SK-N-SH treated with all-trans-retinoic acid at 6 μM for 48 hours (cell line): Measurements from ENCODE around the gene UCKL1.

Source experiments
- ATAC-seq: fragments of 200-7000 bp; cut with Tn5 transposase; 3 replicates; pipeline ENCODE4 v1.9.1; 2020; ENCODE audit warnings: mild to moderate bottlenecking, moderate library complexity
- ARNTL ChIP-seq: fragments of 450-650 bp; formaldehyde crosslinking; IDR thresholded peaks from 2 replicates; pipeline ENCODE4 v1.5.0; 2020; ENCODE audit warnings: low read depth, mild to moderate bottlenecking, moderate library complexity, borderline replicate concordance
- BACH2 ChIP-seq: fragments of 250-450 bp; sonication (Bioruptor Pico); IDR thresholded peaks from 2 replicates; pipeline ENCODE4 v1.9.0; 2021; ENCODE audit warnings: mild to moderate bottlenecking, borderline replicate concordance
- ESRRG ChIP-seq: fragments of 250-450 bp; sonication (Bioruptor Pico); IDR thresholded peaks from 2 replicates; pipeline ENCODE4 v1.6.1; 2021; ENCODE audit warnings: mild to moderate bottlenecking
- GLIS3 ChIP-seq: fragments of 250-450 bp; sonication (Bioruptor Pico); IDR thresholded peaks from 2 replicates; pipeline ENCODE4 v1.5.0; 2020; ENCODE audit warnings: mild to moderate bottlenecking, moderate library complexity
- ISL1 ChIP-seq: fragments of 250-450 bp; sonication (Bioruptor Pico); IDR thresholded peaks from 2 replicates; pipeline ENCODE4 v2.1.2; 2022; ENCODE audit warnings: mild to moderate bottlenecking, moderate library complexity
- OSR1 ChIP-seq: fragments of 250-450 bp; sonication (Bioruptor Pico); IDR thresholded peaks from 2 replicates; pipeline ENCODE4 v1.8.0; 2022; ENCODE audit warnings: moderate library complexity, mild to moderate bottlenecking, inconsistent platforms
- PPARA ChIP-seq: fragments of 250-450 bp; sonication (Bioruptor Pico); IDR thresholded peaks from 2 replicates; pipeline ENCODE4 v1.5.0; 2020; ENCODE audit warnings: mild to moderate bottlenecking, borderline replicate concordance
- RARB ChIP-seq: fragments of 250-450 bp; sonication (Bioruptor Pico); IDR thresholded peaks from 2 replicates; pipeline ENCODE4 v1.8.0; 2021; ENCODE audit warnings: mild to moderate bottlenecking, moderate library complexity
- SNAI2 ChIP-seq: fragments of 250-450 bp; sonication (Bioruptor Pico); IDR thresholded peaks from 2 replicates; pipeline ENCODE4 v1.5.0; 2020; ENCODE audit warnings: mild to moderate bottlenecking, moderate library complexity
- TCF4 ChIP-seq: fragments of 250-450 bp; sonication (Bioruptor Pico); IDR thresholded peaks from 2 replicates; pipeline ENCODE4 v1.8.0; 2021; ENCODE audit warnings: mild to moderate bottlenecking, moderate library complexity, borderline replicate concordance
- TOX ChIP-seq: fragments of 250-450 bp; sonication (Bioruptor Pico); IDR thresholded peaks from 2 replicates; pipeline ENCODE4 v1.8.0; 2021; ENCODE audit warnings: mild to moderate bottlenecking, moderate library complexity, borderline replicate concordance
- ZC3H10 ChIP-seq: fragments of 250-450 bp; sonication (Bioruptor Pico); IDR thresholded peaks from 2 replicates; pipeline ENCODE4 v1.5.1; 2021; ENCODE audit warnings: mild to moderate bottlenecking, moderate library complexity
- ZFP3 ChIP-seq: fragments of 250-450 bp; sonication (Bioruptor Pico); IDR thresholded peaks from 2 replicates; pipeline ENCODE4 v1.5.0; 2020; ENCODE audit warnings: mild to moderate bottlenecking, moderate library complexity
- ZFP30 ChIP-seq: fragments of 450-650 bp; formaldehyde crosslinking; IDR thresholded peaks from 2 replicates; pipeline ENCODE4 v1.5.0; 2022; ENCODE audit warnings: mild to moderate bottlenecking, moderate library complexity
- ZNF565 ChIP-seq: fragments of 450-650 bp; formaldehyde crosslinking; conservative IDR thresholded peaks from 2 replicates; pipeline ENCODE4 v1.5.0; 2020; ENCODE audit warnings: low read depth, mild to moderate bottlenecking, moderate library complexity
- ZNF70 ChIP-seq: fragments of 450-650 bp; formaldehyde crosslinking; IDR thresholded peaks from 2 replicates; pipeline ENCODE4 v1.5.0; 2020; ENCODE audit warnings: mild to moderate bottlenecking, moderate library complexity
- ZNF8 ChIP-seq: fragments of 450-650 bp; formaldehyde crosslinking; IDR thresholded peaks from 2 replicates; pipeline ENCODE4 v1.5.0; 2020; ENCODE audit warnings: mild to moderate bottlenecking, moderate library complexity
- TF ChIP-seq, protein P1 (sequence below): fragments of 250-450 bp; sonication (Bioruptor Pico); IDR thresholded peaks from 2 replicates; pipeline ENCODE4 v1.5.1; 2020; ENCODE audit warnings: low read depth, mild to moderate bottlenecking, moderate library complexity
- TF ChIP-seq, protein P2 (sequence below): fragments of 250-450 bp; sonication (Bioruptor Pico); IDR thresholded peaks from 2 replicates; pipeline ENCODE4 v1.5.0; 2020; ENCODE audit warnings: mild to moderate bottlenecking, moderate library complexity
- TF ChIP-seq, protein P3 (sequence below): fragments of 250-450 bp; sonication (Bioruptor Pico); IDR thresholded peaks from 2 replicates; pipeline ENCODE4 v1.8.0; 2020; ENCODE audit warnings: mild to moderate bottlenecking, moderate library complexity, borderline replicate concordance
- TF ChIP-seq, protein P4 (sequence below): fragments of 250-450 bp; sonication (Bioruptor Pico); IDR thresholded peaks from 2 replicates; pipeline ENCODE4 v1.8.0; 2021; ENCODE audit warnings: low read depth, mild to moderate bottlenecking, moderate library complexity, borderline replicate concordance
- TF ChIP-seq, protein P5 (sequence below): fragments of 250-450 bp; sonication (Bioruptor Pico); IDR thresholded peaks from 2 replicates; pipeline ENCODE4 v1.5.1; 2021; ENCODE audit warnings: mild to moderate bottlenecking, moderate library complexity

UCKL1 gene

DNA sequence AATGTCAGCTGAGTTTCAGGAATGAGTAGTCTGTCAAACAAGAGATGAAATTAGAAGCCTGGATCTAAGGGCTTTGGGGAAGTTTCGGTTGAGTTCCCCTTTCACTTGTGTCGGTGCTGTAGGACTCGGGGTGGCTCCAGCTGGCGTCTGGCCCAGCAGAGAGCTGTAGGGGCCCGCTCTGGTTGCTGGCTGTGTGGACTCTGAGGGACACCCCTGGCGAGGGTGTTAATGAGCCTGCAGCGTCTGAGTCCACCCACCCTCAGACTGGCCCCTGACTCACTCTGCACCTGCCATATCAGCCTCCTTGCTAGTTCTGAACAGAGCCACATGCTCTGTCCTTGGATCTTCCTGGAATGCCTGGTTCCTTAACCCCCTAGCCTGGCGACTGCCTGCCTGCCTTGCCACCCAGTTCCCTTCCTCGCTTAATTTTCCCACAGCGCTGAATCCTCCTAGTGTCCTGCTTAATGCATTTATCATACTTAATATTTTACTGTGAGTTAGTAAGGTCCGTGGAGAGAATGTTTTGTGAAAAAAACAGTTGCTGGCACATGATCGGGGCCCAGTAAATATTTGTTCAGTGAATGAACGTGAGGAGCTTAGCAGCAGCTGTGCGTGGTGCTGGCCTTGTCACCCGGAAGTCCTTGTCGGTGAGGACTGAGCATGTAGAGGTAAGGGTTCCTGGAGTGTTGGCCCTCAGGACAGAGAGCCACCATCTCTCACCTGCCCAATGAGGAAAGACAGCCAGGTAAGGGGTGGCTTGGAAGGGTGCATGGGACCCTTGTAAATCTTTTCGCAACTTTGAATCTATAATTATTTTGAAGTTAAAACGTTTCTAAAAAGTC is 59.7 kb downstream of the UCKL1 start:
- ATAC-seq, result peak; percentile 7; the same call in 1 of the 3 replicates
- TF ChIP-seq ISL1 (CRISPR knock-in tag) (no peak), ZC3H10 (CRISPR knock-in tag) (no peak), ZNF70 (CRISPR knock-in tag) (no peak), ZFP3 (CRISPR knock-in tag) (no peak), BACH2 (CRISPR knock-in tag) (no peak), PPARA (CRISPR knock-in tag) (no peak), OSR1 (CRISPR knock-in tag) (no peak), ZNF8 (CRISPR knock-in tag) (no peak), ESRRG (no peak), GLIS3 (CRISPR knock-in tag) (no peak), ARNTL (no peak), TOX (CRISPR knock-in tag) (no peak), SNAI2 (CRISPR knock-in tag) (no peak)
- TF ChIP-seq, protein P1, sequence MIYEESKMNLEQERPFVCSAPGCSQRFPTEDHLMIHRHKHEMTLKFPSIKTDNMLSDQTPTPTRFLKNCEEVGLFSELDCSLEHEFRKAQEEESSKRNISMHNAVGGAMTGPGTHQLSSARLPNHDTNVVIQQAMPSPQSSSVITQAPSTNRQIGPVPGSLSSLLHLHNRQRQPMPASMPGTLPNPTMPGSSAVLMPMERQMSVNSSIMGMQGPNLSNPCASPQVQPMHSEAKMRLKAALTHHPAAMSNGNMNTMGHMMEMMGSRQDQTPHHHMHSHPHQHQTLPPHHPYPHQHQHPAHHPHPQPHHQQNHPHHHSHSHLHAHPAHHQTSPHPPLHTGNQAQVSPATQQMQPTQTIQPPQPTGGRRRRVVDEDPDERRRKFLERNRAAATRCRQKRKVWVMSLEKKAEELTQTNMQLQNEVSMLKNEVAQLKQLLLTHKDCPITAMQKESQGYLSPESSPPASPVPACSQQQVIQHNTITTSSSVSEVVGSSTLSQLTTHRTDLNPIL (CRISPR knock-in tag), result no peak
- TF ChIP-seq, protein P2, sequence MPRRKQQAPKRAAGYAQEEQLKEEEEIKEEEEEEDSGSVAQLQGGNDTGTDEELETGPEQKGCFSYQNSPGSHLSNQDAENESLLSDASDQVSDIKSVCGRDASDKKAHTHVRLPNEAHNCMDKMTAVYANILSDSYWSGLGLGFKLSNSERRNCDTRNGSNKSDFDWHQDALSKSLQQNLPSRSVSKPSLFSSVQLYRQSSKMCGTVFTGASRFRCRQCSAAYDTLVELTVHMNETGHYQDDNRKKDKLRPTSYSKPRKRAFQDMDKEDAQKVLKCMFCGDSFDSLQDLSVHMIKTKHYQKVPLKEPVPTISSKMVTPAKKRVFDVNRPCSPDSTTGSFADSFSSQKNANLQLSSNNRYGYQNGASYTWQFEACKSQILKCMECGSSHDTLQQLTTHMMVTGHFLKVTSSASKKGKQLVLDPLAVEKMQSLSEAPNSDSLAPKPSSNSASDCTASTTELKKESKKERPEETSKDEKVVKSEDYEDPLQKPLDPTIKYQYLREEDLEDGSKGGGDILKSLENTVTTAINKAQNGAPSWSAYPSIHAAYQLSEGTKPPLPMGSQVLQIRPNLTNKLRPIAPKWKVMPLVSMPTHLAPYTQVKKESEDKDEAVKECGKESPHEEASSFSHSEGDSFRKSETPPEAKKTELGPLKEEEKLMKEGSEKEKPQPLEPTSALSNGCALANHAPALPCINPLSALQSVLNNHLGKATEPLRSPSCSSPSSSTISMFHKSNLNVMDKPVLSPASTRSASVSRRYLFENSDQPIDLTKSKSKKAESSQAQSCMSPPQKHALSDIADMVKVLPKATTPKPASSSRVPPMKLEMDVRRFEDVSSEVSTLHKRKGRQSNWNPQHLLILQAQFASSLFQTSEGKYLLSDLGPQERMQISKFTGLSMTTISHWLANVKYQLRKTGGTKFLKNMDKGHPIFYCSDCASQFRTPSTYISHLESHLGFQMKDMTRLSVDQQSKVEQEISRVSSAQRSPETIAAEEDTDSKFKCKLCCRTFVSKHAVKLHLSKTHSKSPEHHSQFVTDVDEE (CRISPR knock-in tag), result no peak

DNA sequence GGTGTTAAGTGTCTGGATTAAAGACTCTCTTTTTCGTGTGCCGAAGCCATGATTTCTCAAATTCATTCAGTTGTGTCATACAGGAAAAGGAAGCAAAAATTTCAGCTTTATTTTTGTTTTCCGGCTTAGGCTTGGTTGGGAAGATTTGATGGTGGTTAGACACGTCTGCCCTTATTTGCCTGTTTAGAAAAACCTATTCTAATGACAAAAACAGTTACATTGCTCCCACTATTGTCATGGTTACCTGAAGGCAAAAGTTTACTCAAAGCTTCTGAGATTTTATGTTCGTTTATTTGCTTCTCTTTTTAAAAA is 60.3 kb downstream of the UCKL1 start:
- TF ChIP-seq PPARA (CRISPR knock-in tag) (no peak), ESRRG (no peak), ISL1 (CRISPR knock-in tag) (no peak), GLIS3 (CRISPR knock-in tag) (no peak), ZFP30 (CRISPR knock-in tag) (no peak), TCF4 (CRISPR knock-in tag) (no peak), ZFP3 (CRISPR knock-in tag) (no peak)
- TF ChIP-seq, protein P3, sequence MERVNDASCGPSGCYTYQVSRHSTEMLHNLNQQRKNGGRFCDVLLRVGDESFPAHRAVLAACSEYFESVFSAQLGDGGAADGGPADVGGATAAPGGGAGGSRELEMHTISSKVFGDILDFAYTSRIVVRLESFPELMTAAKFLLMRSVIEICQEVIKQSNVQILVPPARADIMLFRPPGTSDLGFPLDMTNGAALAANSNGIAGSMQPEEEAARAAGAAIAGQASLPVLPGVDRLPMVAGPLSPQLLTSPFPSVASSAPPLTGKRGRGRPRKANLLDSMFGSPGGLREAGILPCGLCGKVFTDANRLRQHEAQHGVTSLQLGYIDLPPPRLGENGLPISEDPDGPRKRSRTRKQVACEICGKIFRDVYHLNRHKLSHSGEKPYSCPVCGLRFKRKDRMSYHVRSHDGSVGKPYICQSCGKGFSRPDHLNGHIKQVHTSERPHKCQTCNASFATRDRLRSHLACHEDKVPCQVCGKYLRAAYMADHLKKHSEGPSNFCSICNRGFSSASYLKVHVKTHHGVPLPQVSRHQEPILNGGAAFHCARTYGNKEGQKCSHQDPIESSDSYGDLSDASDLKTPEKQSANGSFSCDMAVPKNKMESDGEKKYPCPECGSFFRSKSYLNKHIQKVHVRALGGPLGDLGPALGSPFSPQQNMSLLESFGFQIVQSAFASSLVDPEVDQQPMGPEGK, result no peak
- TF ChIP-seq, protein P4, sequence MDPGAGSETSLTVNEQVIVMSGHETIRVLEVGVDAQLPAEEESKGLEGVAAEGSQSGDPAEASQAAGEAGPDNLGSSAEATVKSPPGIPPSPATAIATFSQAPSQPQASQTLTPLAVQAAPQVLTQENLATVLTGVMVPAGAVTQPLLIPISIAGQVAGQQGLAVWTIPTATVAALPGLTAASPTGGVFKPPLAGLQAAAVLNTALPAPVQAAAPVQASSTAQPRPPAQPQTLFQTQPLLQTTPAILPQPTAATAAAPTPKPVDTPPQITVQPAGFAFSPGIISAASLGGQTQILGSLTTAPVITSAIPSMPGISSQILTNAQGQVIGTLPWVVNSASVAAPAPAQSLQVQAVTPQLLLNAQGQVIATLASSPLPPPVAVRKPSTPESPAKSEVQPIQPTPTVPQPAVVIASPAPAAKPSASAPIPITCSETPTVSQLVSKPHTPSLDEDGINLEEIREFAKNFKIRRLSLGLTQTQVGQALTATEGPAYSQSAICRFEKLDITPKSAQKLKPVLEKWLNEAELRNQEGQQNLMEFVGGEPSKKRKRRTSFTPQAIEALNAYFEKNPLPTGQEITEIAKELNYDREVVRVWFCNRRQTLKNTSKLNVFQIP (CRISPR knock-in tag), result no peak
- TF ChIP-seq, protein P1 (CRISPR knock-in tag), result no peak
- no peak for ATAC-seq

DNA sequence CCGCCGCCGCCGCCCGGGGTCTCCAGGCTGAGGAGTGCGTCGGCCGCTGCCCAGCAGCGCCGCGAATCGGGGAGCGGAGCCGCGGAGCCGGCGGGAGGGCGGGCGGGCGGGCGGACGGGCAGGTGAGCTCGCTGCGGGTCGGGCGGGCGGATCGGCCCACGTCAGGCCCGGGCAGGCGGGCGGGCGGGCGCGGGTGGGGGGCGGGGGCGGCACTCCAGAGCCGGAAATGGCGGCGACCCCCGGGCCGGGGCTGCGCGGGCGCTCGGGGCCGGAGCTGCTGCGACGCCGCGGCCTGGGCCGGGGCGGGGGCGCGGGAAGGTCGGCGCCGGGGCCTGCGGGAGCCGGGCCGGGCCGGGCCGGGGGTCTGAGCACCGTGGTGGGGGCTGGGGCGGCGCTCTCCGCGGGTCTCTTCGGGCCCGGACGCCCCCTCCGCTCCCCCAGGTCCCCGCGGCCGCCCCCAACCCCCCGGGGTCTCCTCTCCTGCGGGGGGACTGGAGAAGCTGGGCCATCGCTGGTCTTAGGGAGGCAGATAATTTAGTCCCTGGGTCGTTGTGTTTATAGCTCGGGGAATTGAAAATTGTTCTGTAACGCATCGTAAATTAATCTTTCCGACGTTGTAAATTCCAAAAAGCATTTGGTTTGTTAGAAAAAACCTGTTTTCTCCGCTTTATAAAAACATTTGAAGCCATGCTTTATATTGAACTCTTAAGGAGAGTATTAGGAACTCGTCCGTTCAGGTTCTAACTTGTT is 60.8 kb downstream of the UCKL1 start:
- no peak for TF ChIP-seq RARB (CRISPR knock-in tag)
- no peak for TF ChIP-seq SNAI2 (CRISPR knock-in tag)
- TF ChIP-seq, protein P4 (CRISPR knock-in tag), result no peak
- no peak for TF ChIP-seq ZNF565 (CRISPR knock-in tag)
- no peak for TF ChIP-seq ESRRG
- no peak for TF ChIP-seq ISL1 (CRISPR knock-in tag)
- no peak for TF ChIP-seq ZNF8 (CRISPR knock-in tag)
- no peak for TF ChIP-seq ZFP3 (CRISPR knock-in tag)
- no peak for TF ChIP-seq TOX (CRISPR knock-in tag)
- no peak for TF ChIP-seq PPARA (CRISPR knock-in tag)
- TF ChIP-seq, protein P5, sequence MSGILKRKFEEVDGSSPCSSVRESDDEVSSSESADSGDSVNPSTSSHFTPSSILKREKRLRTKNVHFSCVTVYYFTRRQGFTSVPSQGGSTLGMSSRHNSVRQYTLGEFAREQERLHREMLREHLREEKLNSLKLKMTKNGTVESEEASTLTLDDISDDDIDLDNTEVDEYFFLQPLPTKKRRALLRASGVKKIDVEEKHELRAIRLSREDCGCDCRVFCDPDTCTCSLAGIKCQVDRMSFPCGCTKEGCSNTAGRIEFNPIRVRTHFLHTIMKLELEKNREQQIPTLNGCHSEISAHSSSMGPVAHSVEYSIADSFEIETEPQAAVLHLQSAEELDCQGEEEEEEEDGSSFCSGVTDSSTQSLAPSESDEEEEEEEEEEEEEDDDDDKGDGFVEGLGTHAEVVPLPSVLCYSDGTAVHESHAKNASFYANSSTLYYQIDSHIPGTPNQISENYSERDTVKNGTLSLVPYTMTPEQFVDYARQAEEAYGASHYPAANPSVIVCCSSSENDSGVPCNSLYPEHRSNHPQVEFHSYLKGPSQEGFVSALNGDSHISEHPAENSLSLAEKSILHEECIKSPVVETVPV, result no peak
- ATAC-seq, result no peak
